Stomach (tissue), 4 donors: Measurements from ENCODE around the gene LRRTM2.

Experiments used
- POLR2A ChIP-seq, 4 donors: fragments of 450-650 bp; IDR thresholded peaks; one replicate each; pipeline ENCODE4 v1.6.1; 2016; ENCODE audit warnings: antibody characterized with exemption in 4 of 4, control low read depth in 2 of 4, mild to moderate bottlenecking in 1 of 4, moderate library complexity in 1 of 4
- POLR2AphosphoS5 ChIP-seq, 3 donors: sonication (generic); formaldehyde crosslinking; IDR thresholded peaks; one replicate each; pipeline ENCODE4 v1.6.1; 2016; ENCODE audit warnings: antibody characterized with exemption in 3 of 3
- TF ChIP-seq, protein P1 (sequence below), 7 experiments: fragments of 450-650 bp in 4 of 7; fragments of 200-600 bp in 3 of 7; sonication (generic) in 3 of 7; IDR thresholded peaks; one replicate each; pipeline ENCODE4 v1.5.1; 2016 to 2019; ENCODE audit warnings: antibody characterized with exemption in 7 of 7, control low read depth in 2 of 7, mild to moderate bottlenecking in 1 of 7

DNA sequence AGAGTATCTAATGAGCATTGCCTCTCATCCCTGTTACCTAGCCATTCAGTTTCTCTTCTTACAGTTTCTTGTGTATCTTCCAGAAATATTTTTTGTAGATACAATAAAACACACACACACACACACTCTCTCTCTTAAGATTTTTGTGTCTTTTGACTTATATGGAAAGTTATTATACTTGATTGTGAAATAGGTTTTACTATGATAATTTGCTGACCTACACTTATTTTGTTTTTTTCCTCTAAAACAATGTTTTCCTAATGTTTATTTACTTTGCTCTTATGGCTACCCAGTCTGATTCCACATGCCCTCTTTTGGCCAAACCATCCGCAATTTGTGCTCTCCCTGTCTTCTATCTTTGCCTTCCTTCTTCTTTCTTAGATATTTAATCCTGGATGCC, 25.3 kb downstream of the LRRTM2 start:
- TF ChIP-seq, protein P1, sequence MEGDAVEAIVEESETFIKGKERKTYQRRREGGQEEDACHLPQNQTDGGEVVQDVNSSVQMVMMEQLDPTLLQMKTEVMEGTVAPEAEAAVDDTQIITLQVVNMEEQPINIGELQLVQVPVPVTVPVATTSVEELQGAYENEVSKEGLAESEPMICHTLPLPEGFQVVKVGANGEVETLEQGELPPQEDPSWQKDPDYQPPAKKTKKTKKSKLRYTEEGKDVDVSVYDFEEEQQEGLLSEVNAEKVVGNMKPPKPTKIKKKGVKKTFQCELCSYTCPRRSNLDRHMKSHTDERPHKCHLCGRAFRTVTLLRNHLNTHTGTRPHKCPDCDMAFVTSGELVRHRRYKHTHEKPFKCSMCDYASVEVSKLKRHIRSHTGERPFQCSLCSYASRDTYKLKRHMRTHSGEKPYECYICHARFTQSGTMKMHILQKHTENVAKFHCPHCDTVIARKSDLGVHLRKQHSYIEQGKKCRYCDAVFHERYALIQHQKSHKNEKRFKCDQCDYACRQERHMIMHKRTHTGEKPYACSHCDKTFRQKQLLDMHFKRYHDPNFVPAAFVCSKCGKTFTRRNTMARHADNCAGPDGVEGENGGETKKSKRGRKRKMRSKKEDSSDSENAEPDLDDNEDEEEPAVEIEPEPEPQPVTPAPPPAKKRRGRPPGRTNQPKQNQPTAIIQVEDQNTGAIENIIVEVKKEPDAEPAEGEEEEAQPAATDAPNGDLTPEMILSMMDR (IDR thresholded peaks at IDR 0.05): no peak
- TF ChIP-seq POLR2AphosphoS5 (IDR thresholded peaks at IDR 0.05) (no peak), POLR2A (IDR thresholded peaks at IDR 0.05) (no peak)
